Fibroblast of the aortic adventitia (primary cell): ENCODE results near the gene GTSE1. TPM values are rescaled to one million over a fixed set of nuclear protein-coding genes. Genes with fewer than 3 reads are reported as not detected.

Experiments
- DNase-seq: peaks from one replicate; pipeline ENCODE4 v3.0.0-alpha.2; 2010; ENCODE audit warnings: low read depth
- H3K4me3 ChIP-seq: 2 replicates; pipeline ENCODE4 v1.5.1; 2011; ENCODE audit warnings: low read depth, mild to moderate bottlenecking, control low read depth, low read length, moderate library complexity
- CTCF ChIP-seq: IDR thresholded peaks from 2 replicates; pipeline ENCODE4 v1.5.1; 2011; ENCODE audit warnings: mild to moderate bottlenecking, low read length, control low read depth, inconsistent platforms; ENCODE audit not compliant: insufficient read depth
- total RNA-seq: library from RNA; depleted of rRNA; stranded (reverse); fragments of >200 nt; gene quantifications from 2 replicates; pipeline ENCODE4 v1.2.3, GENCODE V29; 2012; ENCODE audit warnings: low replicate concordance

The GTSE1 gene
- total RNA-seq, 1 donor = 13.4 TPM

- H3K4me3 ChIP-seq = no peak overlapping the region
- TF ChIP-seq CTCF = no peak
- no peak for DNase-seq
These were observed 23.6 kb downstream of the GTSE1 start for GRCh38 chr22:46320166-46320710.

GRCh38 chr22:46320716-46321386, 24.2 kb downstream of the GTSE1 start:
- no peak for TF ChIP-seq CTCF
- DNase-seq = no peak
- H3K4me3 ChIP-seq = no peak overlapping the region

GRCh38 chr22:46322711-46323110, 26.0 kb downstream of the GTSE1 start:
- no peak overlapping the region for H3K4me3 ChIP-seq
- TF ChIP-seq CTCF = no peak
- no peak for DNase-seq

- H3K4me3 ChIP-seq = no peak overlapping the region
- no peak for TF ChIP-seq CTCF
- no peak for DNase-seq
These were observed 26.5 kb downstream of the GTSE1 start for GRCh38 chr22:46323162-46323561.

- TF ChIP-seq CTCF = no peak
- H3K4me3 ChIP-seq = no peak overlapping the region
- DNase-seq = no peak
These were observed 29.5 kb downstream of the GTSE1 start for GRCh38 chr22:46326066-46326680.

- no peak for DNase-seq
- no peak overlapping the region for H3K4me3 ChIP-seq
- no peak for TF ChIP-seq CTCF
These were observed 31.2 kb downstream of the GTSE1 start for GRCh38 chr22:46327691-46328465.
